BJ (cell line): Measurements from ENCODE around the gene CAMK2N2. TPM values are rescaled to one million over a fixed set of nuclear protein-coding genes. Genes with fewer than 3 reads are reported as not detected.

Source experiments
- CTCF ChIA-PET: fragments of 350-600 bp; formaldehyde crosslinking; extraction: SDS; loops from one replicate; lab custom pipeline; 2021; ENCODE audit warnings: antibody characterized with exemption, inconsistent platforms; lab: Yijun Ruan, JAX
- POLR2A ChIA-PET: fragments of 300-600 bp; sonication (Branson Sonifier 250); formaldehyde crosslinking; extraction: SDS; loops from one replicate; lab custom pipeline; 2021; ENCODE audit warnings: antibody characterized with exemption; lab: Charles Lee
- DNase-seq: peaks from one replicate; pipeline ENCODE4 v3.0.0-alpha.2; 2011; ENCODE audit warnings: low read depth
- H3K27me3 ChIP-seq: 2 replicates; pipeline ENCODE4 v1.6.0; 2011; ENCODE audit warnings: low read length; ENCODE audit not compliant: control insufficient read depth, insufficient read depth
- H3K36me3 ChIP-seq: 2 replicates; pipeline ENCODE4 v1.5.1; 2011; ENCODE audit warnings: low read length; ENCODE audit not compliant: control insufficient read depth, insufficient read depth
- H3K4me3 ChIP-seq: 2 replicates; pipeline ENCODE4 v1.5.1; 2011; ENCODE audit warnings: low read depth, mild to moderate bottlenecking, control low read depth, low read length
- CTCF ChIP-seq: IDR thresholded peaks from 2 replicates; pipeline ENCODE4 v1.5.1; 2011; ENCODE audit warnings: low read depth, mild to moderate bottlenecking, control low read depth, inconsistent platforms, low read length, moderate library complexity; ENCODE audit not compliant: insufficient read depth
- polyA plus RNA-seq: library from polyadenylated mRNA; depleted of rRNA; stranded (reverse); fragments of >200 nt; gene quantifications from 2 replicates; pipeline ENCODE4 v1.2.3, GENCODE V29; 2011

CAMK2N2 gene
- polyA plus RNA-seq, 1 experiment, result 0.28 TPM

- TF ChIP-seq CTCF, result no peak
- ChIA-PET POLR2A (no interaction called here), CTCF (interaction anchor here (1.1 to 1.4 kb wide), 2 partner anchors 8 to 11 kb away, joined by 4 to 7 read pairs; partner anchors contain the start of gene EEF1AKMT4)
These were observed 4.1 kb downstream of the CAMK2N2 start for GRCh38 chr3:184257083-184257915.

GRCh38 chr3:184255291-184256039 lies 5.9 kb downstream of the CAMK2N2 start:
- Histone ChIP-seq H3K27me3 (peaks cover 6% of the 10 kb centered on the region), H3K36me3 (no peaks in the 10 kb centered on the region), H3K4me3 (no peak overlapping the region)
- DNase-seq, result no peak
- ChIA-PET CTCF (interaction anchor here (1.0 to 1.5 kb wide), 3 partner anchors 15 to 238 kb away, joined by 3 read pairs; partner anchors contain the start of gene ABCC5), POLR2A (no interaction called here)
- no peak for TF ChIP-seq CTCF

More at GRCh38 chr3:184257083-184257915, 4.1 kb downstream of the CAMK2N2 start:
- H3K4me3 ChIP-seq, result no peak overlapping the region
- H3K36me3 ChIP-seq, result no peaks in the 10 kb centered on the region
- DNase-seq, result no peak
- H3K27me3 ChIP-seq, result peaks cover 6% of the 10 kb centered on the region

- peak overlapping the region; percentile 98 for H3K4me3 ChIP-seq
- peaks cover 3% of the 10 kb centered on the region for H3K36me3 ChIP-seq
- CTCF ChIA-PET, result interaction anchor here (0.6 to 1.4 kb wide), 23 partner anchors 8 to 365 kb away, joined by 3 to 16 read pairs (median 4); partner anchors contain the start of genes AP2M1, EIF2B5 and PARL
- POLR2A ChIA-PET, result no interaction called here
- H3K27me3 ChIP-seq, result no peaks in the 10 kb centered on the region
- peak; percentile 97 for TF ChIP-seq CTCF
- peak; percentile 39 for DNase-seq
These were observed 11.1 kb downstream of the CAMK2N2 start for GRCh38 chr3:184250167-184250828.

- CTCF ChIA-PET, result interaction anchor here (0.6 to 1.4 kb wide), 26 partner anchors 9 to 365 kb away, joined by 3 to 16 read pairs (median 4); partner anchors contain the start of genes AP2M1, EIF2B5 and PARL
- TF ChIP-seq CTCF, result peak; percentile 64
- Histone ChIP-seq H3K36me3 (peaks cover 10% of the 10 kb centered on the region), H3K4me3 (peak within 1 kb of the TSS; percentile 98), H3K27me3 (no peaks in the 10 kb centered on the region)
- POLR2A ChIA-PET, result no interaction called here
- DNase-seq, result peak; percentile 84
These were observed 11.8 kb downstream of the CAMK2N2 start, which contains the start of gene EEF1AKMT4 for GRCh38 chr3:184249412-184250166. EEF1AKMT4 (plus strand) TSS chr3:184249672; CDS start chr3:184249695, 23 bp downstream.
